Activated T-helper 2 cell treated with anti-CD3 and anti-CD28 coated beads, Interferon-gamma antibody, Interleukin-2, Interleukin-4, amounts not matched to agents 10 μg/mL and 5 μg/mL and 100 μg/mL, durations not matched to agents 14 hours and 24 hours and 36 hours (primary cell): Measurements from ENCODE around the gene P2RY6. TPM values are rescaled to one million over a fixed set of nuclear protein-coding genes. Genes with fewer than 3 reads are reported as not detected.
"Not testable (repeated sequence)": the region's sequence is repeated elsewhere in the genome, so short reads cannot be mapped to it uniquely, and the experiment has no call there.

Experiments
- DNase-seq: peaks from one replicate; pipeline ENCODE4 v3.0.0; 2021; ENCODE audit warnings: low spot score
- H3K27ac Mint-ChIP-seq: one replicate; pipeline ENCODE4 v1.8.0; 2021; ENCODE audit warnings: mixed read lengths
- H3K27me3 Mint-ChIP-seq: one replicate; pipeline ENCODE4 v1.8.0; 2021; ENCODE audit warnings: low read depth, mixed read lengths
- H3K36me3 Mint-ChIP-seq: one replicate; pipeline ENCODE4 v1.8.0; 2021; ENCODE audit warnings: low read depth, mixed read lengths
- H3K4me1 Mint-ChIP-seq: one replicate; pipeline ENCODE4 v1.8.0; 2021; ENCODE audit warnings: low read depth, mixed read lengths
- H3K4me3 Mint-ChIP-seq: one replicate; pipeline ENCODE4 v1.8.0; 2021; ENCODE audit warnings: low read depth, mild to moderate bottlenecking, moderate library complexity, mixed read lengths
- H3K9me3 Mint-ChIP-seq: one replicate; pipeline ENCODE4 v1.8.0; 2021; ENCODE audit warnings: mixed read lengths
- intact Hi-C: fragments of 100-400 bp; cut with micrococcal nuclease; formaldehyde crosslinking; loops from one replicate; pipeline ENCODE4 v1.15.1; 2023
- total RNA-seq: library from RNA; stranded (reverse); gene quantifications from 2 replicates; pipeline ENCODE4 v1.2.3, GENCODE V29; 2022

P2RY6 gene
- total RNA-seq, 1 donor from 2014 or later = not detected

GRCh38 chr11:73269459-73270015 is 2.6 kb upstream of the P2RY6 start:
- Mint-ChIP-seq H3K36me3 (no peaks in the 10 kb centered on the region), H3K27me3 (peaks cover 27% of the 10 kb centered on the region), H3K4me1 (no peaks in the 10 kb centered on the region), H3K27ac (no peak overlapping the region), H3K4me3 (no peak overlapping the region), H3K9me3 (no peaks in the 10 kb centered on the region)
- intact Hi-C loops = no loop called here
- DNase-seq = no peak

GRCh38 chr11:73270016-73270854 is 1.9 kb upstream of the P2RY6 start:
- DNase-seq = no peak

GRCh38 chr11:73270855-73271477 is 1.2 kb upstream of the P2RY6 start:
- Mint-ChIP-seq H3K9me3 (no peaks in the 10 kb centered on the region), H3K27me3 (peaks cover 20% of the 10 kb centered on the region), H3K4me3 (no peak overlapping the region), H3K36me3 (no peaks in the 10 kb centered on the region), H3K27ac (no peak overlapping the region), H3K4me1 (no peaks in the 10 kb centered on the region)
- no peak for DNase-seq
- intact Hi-C loops = no loop called here

More at GRCh38 chr11:73270016-73270854, 1.9 kb upstream of the P2RY6 start:
- no peaks in the 10 kb centered on the region for H3K36me3 Mint-ChIP-seq
- no peaks in the 10 kb centered on the region for H3K4me1 Mint-ChIP-seq
- intact Hi-C loops = no loop called here
- H3K27me3 Mint-ChIP-seq = peaks cover 22% of the 10 kb centered on the region
- no peaks in the 10 kb centered on the region for H3K9me3 Mint-ChIP-seq
- H3K27ac Mint-ChIP-seq = no peak overlapping the region
- no peak overlapping the region for H3K4me3 Mint-ChIP-seq

GRCh38 chr11:73271478-73271865 is 666 bp upstream of the P2RY6 start:
- H3K9me3 Mint-ChIP-seq, H3K27ac Mint-ChIP-seq, DNase-seq, H3K36me3 Mint-ChIP-seq, intact Hi-C loops, H3K4me1 Mint-ChIP-seq, H3K4me3 Mint-ChIP-seq: not testable (repeated sequence)
- H3K27me3 Mint-ChIP-seq = peaks cover 20% of the 10 kb centered on the region

- H3K4me1 Mint-ChIP-seq = no peaks in the 10 kb centered on the region
- no peaks in the 10 kb centered on the region for H3K9me3 Mint-ChIP-seq
- no peak for DNase-seq
- no peaks in the 10 kb centered on the region for H3K36me3 Mint-ChIP-seq
- H3K27ac Mint-ChIP-seq = no peak overlapping the region
- H3K27me3 Mint-ChIP-seq = peaks cover 18% of the 10 kb centered on the region
- intact Hi-C loops = no loop called here
- H3K4me3 Mint-ChIP-seq = no peak overlapping the region
Measured at GRCh38 chr11:73272680-73273038, 521 bp downstream of the P2RY6 start.

- H3K4me1 Mint-ChIP-seq = no peaks in the 10 kb centered on the region
- H3K4me3 Mint-ChIP-seq = no peak overlapping the region
- no peak for DNase-seq
- intact Hi-C loops = no loop called here
- peaks cover 18% of the 10 kb centered on the region for H3K27me3 Mint-ChIP-seq
- H3K27ac Mint-ChIP-seq = no peak overlapping the region
- H3K36me3 Mint-ChIP-seq = no peaks in the 10 kb centered on the region
- no peaks in the 10 kb centered on the region for H3K9me3 Mint-ChIP-seq
Measured at GRCh38 chr11:73273222-73273895, 1.2 kb downstream of the P2RY6 start.

- H3K27ac Mint-ChIP-seq, H3K4me1 Mint-ChIP-seq, H3K4me3 Mint-ChIP-seq, H3K36me3 Mint-ChIP-seq, H3K9me3 Mint-ChIP-seq, DNase-seq, intact Hi-C loops: not testable (repeated sequence)
- peaks cover 18% of the 10 kb centered on the region for H3K27me3 Mint-ChIP-seq
Measured at GRCh38 chr11:73274191-73274590, 2.1 kb downstream of the P2RY6 start.

GRCh38 chr11:73274722-73275380 is 2.7 kb downstream of the P2RY6 start:
- no peaks in the 10 kb centered on the region for H3K36me3 Mint-ChIP-seq
- no peak overlapping the region for H3K4me3 Mint-ChIP-seq
- H3K9me3 Mint-ChIP-seq = no peaks in the 10 kb centered on the region
- no peaks in the 10 kb centered on the region for H3K4me1 Mint-ChIP-seq
- no peak overlapping the region for H3K27ac Mint-ChIP-seq
- peaks cover 18% of the 10 kb centered on the region for H3K27me3 Mint-ChIP-seq
- intact Hi-C loops = no loop called here
- no peak for DNase-seq

GRCh38 chr11:73275381-73275750 is 3.2 kb downstream of the P2RY6 start:
- Mint-ChIP-seq H3K4me3 (no peak overlapping the region), H3K27ac (no peak overlapping the region), H3K36me3 (no peaks in the 10 kb centered on the region), H3K27me3 (peaks cover 18% of the 10 kb centered on the region), H3K9me3 (no peaks in the 10 kb centered on the region), H3K4me1 (no peaks in the 10 kb centered on the region)
- intact Hi-C loops = no loop called here
- DNase-seq = no peak

- no peak for DNase-seq
- H3K27me3 Mint-ChIP-seq = peaks cover 18% of the 10 kb centered on the region
- H3K27ac Mint-ChIP-seq = no peak overlapping the region
- H3K36me3 Mint-ChIP-seq = no peaks in the 10 kb centered on the region
- peaks cover 8% of the 10 kb centered on the region for H3K4me1 Mint-ChIP-seq
- intact Hi-C loops = no loop called here
- no peaks in the 10 kb centered on the region for H3K9me3 Mint-ChIP-seq
- no peak overlapping the region for H3K4me3 Mint-ChIP-seq
Measured at GRCh38 chr11:73277467-73277866, 5.3 kb downstream of the P2RY6 start.

GRCh38 chr11:73280626-73281025 is 8.5 kb downstream of the P2RY6 start:
- intact Hi-C loops = loop anchor here (10.0 kb wide), 1 partner anchor 96 kb away; no protein-coding TSS in a partner anchor
- no peak overlapping the region for H3K27ac Mint-ChIP-seq
- H3K4me1 Mint-ChIP-seq = peaks cover 8% of the 10 kb centered on the region
- H3K9me3 Mint-ChIP-seq = no peaks in the 10 kb centered on the region
- H3K4me3 Mint-ChIP-seq = no peak overlapping the region
- peaks cover 10% of the 10 kb centered on the region for H3K27me3 Mint-ChIP-seq
- H3K36me3 Mint-ChIP-seq = no peaks in the 10 kb centered on the region
- no peak for DNase-seq

- Mint-ChIP-seq H3K9me3 (no peaks in the 10 kb centered on the region), H3K36me3 (no peaks in the 10 kb centered on the region), H3K4me1 (peaks cover 8% of the 10 kb centered on the region), H3K27ac (no peak overlapping the region), H3K4me3 (no peak overlapping the region), H3K27me3 (peaks cover 6% of the 10 kb centered on the region)
- no peak for DNase-seq
- intact Hi-C loops = loop anchor here (10.0 kb wide), 1 partner anchor 96 kb away; no protein-coding TSS in a partner anchor
Measured at GRCh38 chr11:73281201-73281741, 9.1 kb downstream of the P2RY6 start.
